ENCODE measurements around the gene SIGLEC14. TPM values are rescaled to one million over a fixed set of nuclear protein-coding genes. Genes with fewer than 3 reads are reported as not detected.

The SIGLEC14 gene
- polyA plus RNA-seq, 1 of the 3 experiments (the other 2 are of a cell fraction): 0.03 TPM

DNA sequence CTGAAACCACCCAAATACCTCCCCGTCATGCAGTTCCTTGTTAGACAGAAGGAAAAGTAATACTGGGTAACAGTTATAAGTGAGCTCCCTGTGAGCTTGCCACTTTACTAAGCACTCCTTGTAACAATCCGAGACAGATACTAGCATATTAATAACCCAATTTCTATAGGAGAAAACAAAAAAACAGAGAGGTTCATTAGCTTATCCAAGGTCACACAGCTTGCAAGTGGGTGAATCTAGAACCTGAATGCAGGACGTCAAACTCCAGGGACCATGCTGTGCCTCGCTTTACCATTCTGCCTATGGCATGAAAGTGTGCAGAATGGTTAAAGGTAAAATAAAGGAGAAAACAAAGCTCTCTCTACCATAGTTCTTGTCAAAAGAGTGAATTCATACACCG, 31.8 kb downstream of the SIGLEC14 start:
- no peak overlapping the region for H3K9ac ChIP-seq
- no peak overlapping the region for H3K27ac ChIP-seq (ENCODE audit: low read depth in 2 of 2, low read length in 1 of 2)
- DNase-seq: no peak
- H3K4me3 ChIP-seq (ENCODE audit: low read depth in 2 of 2, low read length in 1 of 2): no peak overlapping the region
- 16% methylated on average over 5 of the region's 5 CpGs for WGBS (ENCODE audit: low lambda C conversion rate)
- no peaks in the 10 kb centered on the region for H3K36me3 ChIP-seq (replicated peaks in 1 of 2; ENCODE audit: control insufficient read depth in 1 of 2, insufficient read depth in 2 of 2, low read length in 1 of 2)
- H4K20me1 ChIP-seq (ENCODE audit: insufficient read depth): no peaks in the 10 kb centered on the region
- H3K79me2 ChIP-seq (ENCODE audit: insufficient read depth): no peaks in the 10 kb centered on the region
- CTCF ChIA-PET: interaction anchor here (0.9 kb wide), 2 partner anchors 42 to 136 kb away, joined by 3 to 5 read pairs; partner anchors contain the start of gene CEACAM18
- peaks cover 38% of the 10 kb centered on the region; the same call in 1 of the 2 replicates for H3K27me3 ChIP-seq (ENCODE audit: insufficient read depth)
- H2AFZ ChIP-seq (ENCODE audit: low read depth): no peak overlapping the region
- H3K4me2 ChIP-seq: no peak overlapping the region
- H3K9me3 ChIP-seq: no peaks in the 10 kb centered on the region
- POLR2A ChIA-PET: no interaction called here
- no peak for TF ChIP-seq RXRA (IDR thresholded peaks at IDR 0.05; ENCODE audit: borderline replicate concordance, low read depth)
- no peaks in the 10 kb centered on the region for H3K9me2 ChIP-seq
- no peaks in the 10 kb centered on the region for H3F3A ChIP-seq (replicated peaks; ENCODE audit: insufficient read depth)
- no peaks in the 10 kb centered on the region for H3K4me1 ChIP-seq (ENCODE audit: control insufficient read depth in 1 of 2, insufficient read depth in 2 of 2, low read depth in 1 of 2, low read length in 1 of 2)

DNA sequence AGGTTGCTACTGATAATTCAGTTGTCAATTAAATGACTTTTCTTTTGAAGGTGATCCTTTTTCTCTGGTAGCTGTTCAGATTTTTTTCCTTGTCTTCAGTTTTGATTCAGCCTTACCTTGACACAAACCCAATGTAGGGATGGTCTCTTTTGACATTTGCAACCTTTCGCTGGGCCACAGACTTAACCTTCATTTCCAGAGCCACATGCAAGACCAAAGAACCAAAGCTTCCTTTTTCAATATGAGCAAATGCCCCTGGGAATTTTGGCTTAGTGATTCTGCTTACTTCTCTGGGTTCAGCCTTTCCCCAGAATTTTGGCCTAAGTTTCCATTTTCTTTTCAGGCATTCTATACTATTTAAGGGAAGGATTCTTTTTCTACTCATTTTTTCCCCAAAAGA, 36.0 kb downstream of the SIGLEC14 start:
- no peak for DNase-seq

GRCh38 chr19:51607920-51608562, 38.6 kb downstream of the SIGLEC14 start:
- TF ChIP-seq, protein P1, sequence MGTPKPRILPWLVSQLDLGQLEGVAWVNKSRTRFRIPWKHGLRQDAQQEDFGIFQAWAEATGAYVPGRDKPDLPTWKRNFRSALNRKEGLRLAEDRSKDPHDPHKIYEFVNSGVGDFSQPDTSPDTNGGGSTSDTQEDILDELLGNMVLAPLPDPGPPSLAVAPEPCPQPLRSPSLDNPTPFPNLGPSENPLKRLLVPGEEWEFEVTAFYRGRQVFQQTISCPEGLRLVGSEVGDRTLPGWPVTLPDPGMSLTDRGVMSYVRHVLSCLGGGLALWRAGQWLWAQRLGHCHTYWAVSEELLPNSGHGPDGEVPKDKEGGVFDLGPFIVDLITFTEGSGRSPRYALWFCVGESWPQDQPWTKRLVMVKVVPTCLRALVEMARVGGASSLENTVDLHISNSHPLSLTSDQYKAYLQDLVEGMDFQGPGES (IDR thresholded peaks at IDR 0.05; ENCODE audit: low read depth, low read length): no peak
- TF ChIP-seq SMC3 (IDR thresholded peaks at IDR 0.05; ENCODE audit: low read depth, low read length): peak; percentile 37
- TF ChIP-seq CHD2 (IDR thresholded peaks at IDR 0.05; ENCODE audit: low read length, partially characterized antibody): no peak
- TF ChIP-seq, protein P2, sequence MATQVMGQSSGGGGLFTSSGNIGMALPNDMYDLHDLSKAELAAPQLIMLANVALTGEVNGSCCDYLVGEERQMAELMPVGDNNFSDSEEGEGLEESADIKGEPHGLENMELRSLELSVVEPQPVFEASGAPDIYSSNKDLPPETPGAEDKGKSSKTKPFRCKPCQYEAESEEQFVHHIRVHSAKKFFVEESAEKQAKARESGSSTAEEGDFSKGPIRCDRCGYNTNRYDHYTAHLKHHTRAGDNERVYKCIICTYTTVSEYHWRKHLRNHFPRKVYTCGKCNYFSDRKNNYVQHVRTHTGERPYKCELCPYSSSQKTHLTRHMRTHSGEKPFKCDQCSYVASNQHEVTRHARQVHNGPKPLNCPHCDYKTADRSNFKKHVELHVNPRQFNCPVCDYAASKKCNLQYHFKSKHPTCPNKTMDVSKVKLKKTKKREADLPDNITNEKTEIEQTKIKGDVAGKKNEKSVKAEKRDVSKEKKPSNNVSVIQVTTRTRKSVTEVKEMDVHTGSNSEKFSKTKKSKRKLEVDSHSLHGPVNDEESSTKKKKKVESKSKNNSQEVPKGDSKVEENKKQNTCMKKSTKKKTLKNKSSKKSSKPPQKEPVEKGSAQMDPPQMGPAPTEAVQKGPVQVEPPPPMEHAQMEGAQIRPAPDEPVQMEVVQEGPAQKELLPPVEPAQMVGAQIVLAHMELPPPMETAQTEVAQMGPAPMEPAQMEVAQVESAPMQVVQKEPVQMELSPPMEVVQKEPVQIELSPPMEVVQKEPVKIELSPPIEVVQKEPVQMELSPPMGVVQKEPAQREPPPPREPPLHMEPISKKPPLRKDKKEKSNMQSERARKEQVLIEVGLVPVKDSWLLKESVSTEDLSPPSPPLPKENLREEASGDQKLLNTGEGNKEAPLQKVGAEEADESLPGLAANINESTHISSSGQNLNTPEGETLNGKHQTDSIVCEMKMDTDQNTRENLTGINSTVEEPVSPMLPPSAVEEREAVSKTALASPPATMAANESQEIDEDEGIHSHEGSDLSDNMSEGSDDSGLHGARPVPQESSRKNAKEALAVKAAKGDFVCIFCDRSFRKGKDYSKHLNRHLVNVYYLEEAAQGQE (IDR thresholded peaks at IDR 0.05; ENCODE audit: low read depth, low read length): peak; percentile 99
- TF ChIP-seq, protein P3, sequence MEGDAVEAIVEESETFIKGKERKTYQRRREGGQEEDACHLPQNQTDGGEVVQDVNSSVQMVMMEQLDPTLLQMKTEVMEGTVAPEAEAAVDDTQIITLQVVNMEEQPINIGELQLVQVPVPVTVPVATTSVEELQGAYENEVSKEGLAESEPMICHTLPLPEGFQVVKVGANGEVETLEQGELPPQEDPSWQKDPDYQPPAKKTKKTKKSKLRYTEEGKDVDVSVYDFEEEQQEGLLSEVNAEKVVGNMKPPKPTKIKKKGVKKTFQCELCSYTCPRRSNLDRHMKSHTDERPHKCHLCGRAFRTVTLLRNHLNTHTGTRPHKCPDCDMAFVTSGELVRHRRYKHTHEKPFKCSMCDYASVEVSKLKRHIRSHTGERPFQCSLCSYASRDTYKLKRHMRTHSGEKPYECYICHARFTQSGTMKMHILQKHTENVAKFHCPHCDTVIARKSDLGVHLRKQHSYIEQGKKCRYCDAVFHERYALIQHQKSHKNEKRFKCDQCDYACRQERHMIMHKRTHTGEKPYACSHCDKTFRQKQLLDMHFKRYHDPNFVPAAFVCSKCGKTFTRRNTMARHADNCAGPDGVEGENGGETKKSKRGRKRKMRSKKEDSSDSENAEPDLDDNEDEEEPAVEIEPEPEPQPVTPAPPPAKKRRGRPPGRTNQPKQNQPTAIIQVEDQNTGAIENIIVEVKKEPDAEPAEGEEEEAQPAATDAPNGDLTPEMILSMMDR (IDR thresholded peaks at IDR 0.05): peak; percentile 68
- Histone ChIP-seq H3K4me3 (ENCODE audit: low read depth in 2 of 2, low read length in 1 of 2) (no peak overlapping the region), H3K4me1 (ENCODE audit: control insufficient read depth in 1 of 2, insufficient read depth in 2 of 2, low read depth in 1 of 2, low read length in 1 of 2) (no peaks in the 10 kb centered on the region), H3K9ac (no peak overlapping the region), H3K27me3 (ENCODE audit: insufficient read depth) (no peaks in the 10 kb centered on the region; the same call in 1 of the 2 replicates), H3K36me3 (replicated peaks in 1 of 2; ENCODE audit: control insufficient read depth in 1 of 2, insufficient read depth in 2 of 2, low read length in 1 of 2) (no peaks in the 10 kb centered on the region), H3K9me3 (no peaks in the 10 kb centered on the region), H3K27ac (ENCODE audit: low read depth in 2 of 2, low read length in 1 of 2) (no peak overlapping the region), H2AFZ (ENCODE audit: low read depth) (no peak overlapping the region), H3K4me2 (no peak overlapping the region), H3F3A (replicated peaks; ENCODE audit: insufficient read depth) (no peaks in the 10 kb centered on the region), H3K9me2 (no peaks in the 10 kb centered on the region), H3K79me2 (ENCODE audit: insufficient read depth) (no peaks in the 10 kb centered on the region), H4K20me1 (ENCODE audit: insufficient read depth) (no peaks in the 10 kb centered on the region)
- ChIA-PET POLR2A (no interaction called here), CTCF (interaction anchor here (1.3 kb wide), 1 partner anchor 13 kb away, joined by 3 read pairs; no protein-coding TSS in a partner anchor)
- no peak for DNase-seq
- WGBS (ENCODE audit: low lambda C conversion rate): 53% methylated on average over 13 of the region's 13 CpGs

More for the DNA sequence above, 36.0 kb downstream of the SIGLEC14 start:
- H3K4me3 ChIP-seq (ENCODE audit: low read depth in 2 of 2, low read length in 1 of 2): no peak overlapping the region
- no peaks in the 10 kb centered on the region for H3K9me3 ChIP-seq
- no peaks in the 10 kb centered on the region for H4K20me1 ChIP-seq (ENCODE audit: insufficient read depth)
- H3F3A ChIP-seq (replicated peaks; ENCODE audit: insufficient read depth): no peaks in the 10 kb centered on the region
- no peaks in the 10 kb centered on the region for H3K36me3 ChIP-seq (replicated peaks in 1 of 2; ENCODE audit: control insufficient read depth in 1 of 2, insufficient read depth in 2 of 2, low read length in 1 of 2)
- H3K4me2 ChIP-seq: no peak overlapping the region
- peaks cover 18% of the 10 kb centered on the region; the same call in 1 of the 2 replicates for H3K27me3 ChIP-seq (ENCODE audit: insufficient read depth)
- no peak overlapping the region for H3K9ac ChIP-seq
- no peaks in the 10 kb centered on the region for H3K9me2 ChIP-seq
- no peak overlapping the region for H3K27ac ChIP-seq (ENCODE audit: low read depth in 2 of 2, low read length in 1 of 2)
- no peaks in the 10 kb centered on the region for H3K79me2 ChIP-seq (ENCODE audit: insufficient read depth)
- no peak overlapping the region for H2AFZ ChIP-seq (ENCODE audit: low read depth)
- TF ChIP-seq MXI1 (IDR thresholded peaks at IDR 0.05; ENCODE audit: low read depth, low read length): no peak
- TF ChIP-seq EZH2phosphoT487 (IDR thresholded peaks at IDR 0.05; ENCODE audit: borderline replicate concordance, low read depth): no peak
- ChIA-PET POLR2A (no interaction called here), CTCF (interaction anchor here (0.7 kb wide), 1 partner anchor 57 kb away, joined by 3 read pairs; no protein-coding TSS in a partner anchor)
- WGBS (ENCODE audit: low lambda C conversion rate): 17% methylated on average over 1 of the region's 1 CpG
- no peaks in the 10 kb centered on the region for H3K4me1 ChIP-seq (ENCODE audit: control insufficient read depth in 1 of 2, insufficient read depth in 2 of 2, low read depth in 1 of 2, low read length in 1 of 2)

Measured in SK-N-SH (cell line).